ENCODE results near the gene PREX1.
A peak's percentile ranks its signal among the peaks of the same experiment; 100 is the strongest.

The PREX1 gene

GRCh38 chr20:48618052-48618451 lies 209.7 kb downstream of the PREX1 start:
- TF ChIP-seq CTCF (conservative IDR thresholded peaks at IDR 0.05; ENCODE audit: low read depth) = no peak
- H3K27ac ChIP-seq = no peak overlapping the region
- ChIA-PET CTCF (interaction anchor here (1.5 kb wide), 1 partner anchor 954 kb away, joined by 3 read pairs; no protein-coding TSS in a partner anchor), POLR2A (ENCODE audit: low non-redundant PET) (no interaction called here)
- no peak for DNase-seq (ENCODE audit: low spot score)

GRCh38 chr20:48617481-48617880 lies 210.3 kb downstream of the PREX1 start:
- H3K27ac ChIP-seq = no peak overlapping the region
- DNase-seq (ENCODE audit: low spot score) = no peak
- ChIA-PET CTCF (interaction anchor here (0.7 to 1.5 kb wide), 2 partner anchors 149 to 954 kb away, joined by 3 read pairs; no protein-coding TSS in a partner anchor), POLR2A (ENCODE audit: low non-redundant PET) (no interaction called here)
- TF ChIP-seq CTCF (conservative IDR thresholded peaks at IDR 0.05; ENCODE audit: low read depth) = no peak

DNA sequence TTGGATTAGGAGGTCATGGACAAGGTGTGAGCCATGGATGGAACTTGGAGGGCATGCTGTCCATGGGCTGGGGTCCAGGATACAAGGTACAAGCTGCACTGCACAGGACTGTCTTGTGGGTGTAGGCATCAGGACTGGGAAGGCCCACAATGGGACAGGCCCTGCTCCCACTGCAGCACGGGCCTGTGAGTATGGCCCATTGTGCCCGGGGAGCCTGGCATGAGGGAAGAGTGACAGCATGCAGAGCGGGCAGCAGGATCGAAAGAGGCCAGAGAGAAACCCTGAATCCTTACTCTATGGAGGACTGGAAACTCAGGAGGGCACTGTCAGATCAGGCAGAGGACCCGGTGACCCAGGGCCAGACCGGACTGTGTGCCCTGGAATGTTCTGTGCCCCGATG lies 211.3 kb downstream of the PREX1 start:
- CTCF ChIA-PET = no interaction called here
- POLR2A ChIA-PET (ENCODE audit: low non-redundant PET) = no interaction called here
- no peak for TF ChIP-seq CTCF (conservative IDR thresholded peaks at IDR 0.05; ENCODE audit: low read depth)
- H3K27ac ChIP-seq = no peak overlapping the region
- no peak for DNase-seq (ENCODE audit: low spot score)

DNA sequence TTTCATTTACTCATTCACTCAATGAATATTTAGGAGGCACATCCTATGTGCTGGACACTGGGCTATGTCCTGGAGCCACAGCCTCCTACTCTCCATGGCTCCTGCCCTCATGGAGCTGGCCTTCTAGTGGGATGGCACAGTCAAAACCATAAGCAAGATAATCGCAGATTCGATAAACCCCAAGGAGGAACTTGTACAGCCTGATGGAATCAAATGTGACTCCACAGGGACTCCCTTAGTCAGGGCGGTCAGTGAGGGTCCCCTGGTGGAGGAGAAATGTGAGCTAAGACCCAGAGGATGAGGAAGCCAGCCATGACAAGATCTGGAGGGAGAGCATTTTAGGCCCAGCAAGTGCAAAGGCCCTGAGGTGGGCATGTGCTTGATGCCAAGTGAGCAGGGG lies 211.9 kb downstream of the PREX1 start:
- ChIA-PET POLR2A (ENCODE audit: low non-redundant PET) (no interaction called here), CTCF (no interaction called here)
- no peak overlapping the region for H3K27ac ChIP-seq
- no peak for DNase-seq (ENCODE audit: low spot score)
- TF ChIP-seq CTCF (conservative IDR thresholded peaks at IDR 0.05; ENCODE audit: low read depth) = no peak

GRCh38 chr20:48614593-48615274 lies 213.1 kb downstream of the PREX1 start:
- no peak overlapping the region for H3K27ac ChIP-seq
- ChIA-PET POLR2A (ENCODE audit: low non-redundant PET) (no interaction called here), CTCF (no interaction called here)
- TF ChIP-seq CTCF (conservative IDR thresholded peaks at IDR 0.05; ENCODE audit: low read depth) = no peak
- DNase-seq (ENCODE audit: low spot score) = peak; percentile 90

GRCh38 chr20:48613926-48614325 lies 213.9 kb downstream of the PREX1 start:
- TF ChIP-seq CTCF (conservative IDR thresholded peaks at IDR 0.05; ENCODE audit: low read depth) = no peak
- no peak overlapping the region for H3K27ac ChIP-seq
- CTCF ChIA-PET = no interaction called here
- no peak for DNase-seq (ENCODE audit: low spot score)
- POLR2A ChIA-PET (ENCODE audit: low non-redundant PET) = no interaction called here
